ENCODE data around the gene ZKSCAN4.

ZKSCAN4 gene

DNA sequence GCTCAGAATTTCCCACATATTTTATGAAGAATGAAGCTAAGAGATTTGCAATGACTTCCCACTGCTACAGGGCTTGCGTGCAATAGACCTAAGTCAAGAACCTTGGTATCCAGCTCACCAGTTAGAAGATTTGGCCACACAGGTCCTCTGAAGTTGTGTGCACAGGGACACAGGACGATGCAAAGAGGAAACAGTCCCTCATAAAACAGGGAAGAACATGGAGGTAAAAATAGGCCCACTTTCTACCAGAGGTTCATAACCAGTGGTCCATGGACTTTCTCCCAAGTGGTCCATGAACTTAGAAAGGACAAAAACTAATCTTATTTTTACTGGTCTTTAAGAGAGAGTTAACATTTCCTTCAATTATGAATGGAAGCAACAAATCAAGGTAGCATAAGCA lies 1.3 kb downstream of the ZKSCAN4 start:
- no peak overlapping the region for H3K4me3 ChIP-seq (ENCODE audit: low read depth, low read length)

GRCh38 chr6:28248916-28249315 lies 3.2 kb downstream of the ZKSCAN4 start:
- H3K4me3 ChIP-seq (ENCODE audit: low read depth, low read length), result no peak overlapping the region

DNA sequence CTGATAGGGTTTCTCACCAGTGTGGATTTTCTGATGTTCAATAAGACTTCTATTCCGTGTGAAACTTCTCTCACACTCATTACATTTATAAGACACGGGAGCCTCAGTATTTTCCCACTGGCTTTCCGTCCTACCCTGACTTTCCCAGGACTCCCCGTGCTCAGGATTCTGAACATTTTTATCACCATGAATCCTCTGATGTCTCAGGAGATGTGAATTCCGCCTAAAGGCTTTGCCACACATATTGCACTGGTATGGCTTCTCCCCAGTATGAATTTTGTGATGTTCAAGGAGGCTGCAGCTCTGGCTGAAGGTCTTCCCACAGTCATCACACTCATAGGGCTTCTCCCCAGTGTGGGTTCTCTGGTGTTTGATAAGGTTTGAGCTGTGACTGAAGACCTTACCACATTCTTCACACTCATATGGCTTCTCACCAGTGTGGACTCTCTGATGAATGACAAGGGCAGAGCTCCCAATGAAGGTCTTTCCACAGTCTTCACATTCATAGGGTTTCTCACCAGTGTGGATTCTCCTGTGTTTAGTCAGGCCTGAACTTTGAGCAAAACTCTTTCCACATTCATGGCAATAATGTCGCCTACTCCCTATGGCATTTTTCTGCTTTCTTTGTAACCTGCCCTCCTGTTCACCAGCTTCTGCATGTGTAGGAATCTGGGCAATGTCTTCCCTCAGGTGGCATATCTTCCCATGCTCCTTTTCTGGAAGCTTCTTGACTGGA lies 6.7 kb downstream of the ZKSCAN4 start:
- no peak overlapping the region for H3K4me3 ChIP-seq (ENCODE audit: low read depth, low read length)

DNA sequence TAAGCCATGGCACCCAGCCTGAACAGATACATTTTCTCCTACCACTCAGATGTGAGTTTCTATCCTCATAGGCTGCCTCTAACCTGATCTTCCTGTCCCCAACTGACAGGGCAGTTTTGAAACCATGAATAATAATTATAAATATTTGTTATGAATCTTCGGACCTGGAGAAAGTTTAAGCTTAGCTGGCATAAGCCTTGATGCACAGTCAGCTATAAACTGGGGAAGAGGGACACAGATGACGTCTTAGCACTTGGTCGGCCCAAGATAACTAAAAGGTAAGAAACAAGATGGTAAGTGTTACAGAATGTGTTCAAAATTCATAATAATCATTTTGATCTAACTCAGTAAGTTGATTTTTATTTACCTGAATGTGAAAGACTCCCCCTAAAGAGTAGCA lies 8.1 kb downstream of the ZKSCAN4 start:
- H3K4me3 ChIP-seq (ENCODE audit: low read depth, low read length), result no peak overlapping the region

GRCh38 chr6:28240471-28240870 lies 11.6 kb downstream of the ZKSCAN4 start:
- no peak overlapping the region for H3K4me3 ChIP-seq (ENCODE audit: low read depth, low read length)

GRCh38 chr6:28239636-28240035 lies 12.4 kb downstream of the ZKSCAN4 start:
- H3K4me3 ChIP-seq (ENCODE audit: low read depth, low read length), result no peak overlapping the region

GRCh38 chr6:28235912-28236452 lies 16.1 kb downstream of the ZKSCAN4 start:
- no peak overlapping the region for H3K4me3 ChIP-seq (ENCODE audit: low read depth, low read length)

DNA sequence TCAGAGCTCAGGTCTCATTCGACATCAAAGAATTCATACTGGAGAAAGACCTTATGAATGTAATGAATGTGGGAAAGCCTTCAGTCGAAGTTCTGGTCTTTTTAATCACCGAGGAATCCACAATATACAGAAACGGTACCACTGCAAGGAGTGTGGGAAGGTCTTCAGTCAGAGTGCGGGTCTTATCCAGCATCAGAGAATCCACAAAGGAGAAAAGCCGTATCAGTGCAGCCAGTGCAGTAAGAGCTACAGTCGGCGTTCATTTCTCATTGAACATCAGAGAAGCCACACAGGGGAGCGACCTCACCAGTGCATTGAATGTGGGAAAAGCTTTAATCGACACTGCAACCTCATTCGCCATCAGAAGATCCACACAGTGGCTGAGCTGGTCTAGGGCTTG lies 19.3 kb downstream of the ZKSCAN4 start:
- H3K4me3 ChIP-seq (ENCODE audit: low read depth, low read length), result no peak overlapping the region

DNA sequence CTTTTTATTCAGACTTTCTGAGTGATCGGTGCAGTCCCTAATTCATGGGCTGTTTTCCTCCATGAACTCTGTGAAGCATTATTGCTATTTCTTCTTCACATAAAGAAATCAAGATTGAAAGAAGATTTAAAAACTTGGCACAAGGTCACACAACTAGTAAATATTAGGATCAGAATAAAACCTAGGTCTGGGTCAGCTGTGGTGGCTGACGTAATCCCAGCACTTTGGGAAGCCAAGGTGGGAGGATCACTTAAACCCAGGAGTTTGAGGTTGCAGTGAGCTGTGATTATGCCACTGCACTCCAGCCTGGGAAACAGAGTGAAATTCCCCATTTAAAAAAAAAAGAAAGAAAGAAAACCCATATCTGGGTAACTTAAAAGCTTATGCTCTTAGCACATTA lies 25.6 kb downstream of the ZKSCAN4 start:
- H3K4me3 ChIP-seq (ENCODE audit: low read depth, low read length), result no peak overlapping the region

DNA sequence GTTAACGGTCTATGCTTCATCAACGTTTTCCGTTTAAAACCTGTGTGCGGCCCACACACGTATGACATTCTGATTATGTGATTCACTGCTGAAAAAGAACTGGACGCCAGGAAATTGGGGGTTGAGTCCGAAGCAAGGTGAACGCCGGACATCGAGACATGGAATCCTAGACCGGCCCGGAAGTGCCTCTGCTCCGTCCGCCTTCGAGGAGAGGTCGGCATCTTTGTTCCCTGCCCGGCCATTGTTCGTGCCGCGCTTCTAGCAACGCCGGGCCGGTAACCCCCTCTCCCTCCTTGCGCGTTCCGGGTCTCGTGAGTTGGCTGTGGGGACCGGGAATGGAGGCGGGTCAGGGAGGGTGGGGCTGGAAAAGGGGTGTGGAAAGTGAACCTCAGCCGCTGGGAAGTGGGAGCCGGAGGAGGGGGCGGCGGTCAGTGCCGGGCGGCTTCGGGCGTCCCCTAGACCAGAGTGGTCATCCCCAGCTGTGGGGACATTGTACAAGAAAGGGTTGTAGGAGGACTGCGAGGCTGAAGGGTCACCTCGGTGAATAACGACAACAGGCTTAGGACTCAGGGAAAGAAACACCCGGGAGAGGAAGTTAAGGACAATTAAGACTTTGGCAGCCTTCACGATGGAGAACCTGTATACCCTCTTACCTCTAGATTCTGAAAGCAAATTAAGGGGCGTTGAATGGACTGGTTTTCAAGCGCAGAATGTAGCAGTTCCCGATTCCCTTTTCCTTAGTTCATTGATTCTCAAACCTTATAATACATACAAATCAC lies 26.8 kb downstream of the ZKSCAN4 start, which contains the start of gene ZSCAN9:
TSS of gene ZSCAN9 (plus strand) at position 220 of the 779 bp plus-strand sequence. CDS start 1,810 bp downstream, outside the sequence.
- H3K4me3 ChIP-seq (ENCODE audit: low read depth, low read length), result peak within 1 kb of the TSS; percentile 94

DNA sequence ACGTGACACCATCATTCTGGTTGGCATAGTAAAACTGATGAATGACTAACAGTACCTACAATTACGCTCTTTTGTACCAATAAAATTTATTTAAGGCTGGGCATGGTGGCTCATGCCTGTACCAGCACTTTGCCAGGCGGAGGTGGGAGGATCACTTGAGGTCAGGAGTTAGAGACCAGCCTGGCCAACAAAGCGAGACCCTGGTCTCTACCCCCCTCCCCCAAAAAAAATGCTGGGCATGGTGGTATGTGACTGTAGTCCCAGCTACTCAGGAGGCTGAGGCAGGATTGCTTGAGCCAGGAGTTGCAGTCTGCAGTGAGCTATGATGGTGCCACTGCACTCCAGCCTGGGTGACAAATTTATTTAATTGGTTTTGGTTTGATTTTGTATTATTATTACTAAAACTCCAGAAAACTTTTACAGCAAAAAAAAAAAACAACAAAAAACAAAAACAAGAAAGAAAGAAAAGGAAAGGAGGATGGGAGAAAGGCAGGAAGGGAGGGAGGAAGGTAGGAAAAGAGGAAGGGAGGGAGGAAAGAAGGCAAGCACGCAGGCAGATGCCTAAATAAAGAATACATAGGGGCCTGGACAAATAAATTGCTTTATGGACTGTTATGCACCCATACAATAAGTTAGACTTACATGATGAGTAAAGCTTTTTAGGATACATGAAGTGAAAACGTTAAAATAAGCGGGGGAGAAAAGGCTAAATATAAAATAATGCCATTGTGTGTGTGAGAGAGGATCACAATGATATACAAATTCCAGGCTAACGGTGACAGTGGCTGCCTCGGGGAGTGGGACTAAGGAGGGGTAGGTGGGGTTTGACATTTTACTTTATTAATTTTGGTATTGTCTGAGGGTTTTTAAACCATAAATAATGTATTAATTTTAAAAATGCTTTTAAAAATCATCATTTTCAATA lies 27.7 kb downstream of the ZKSCAN4 start:
- H3K4me3 ChIP-seq (ENCODE audit: low read depth, low read length), result peak overlapping the region; percentile 94

DNA sequence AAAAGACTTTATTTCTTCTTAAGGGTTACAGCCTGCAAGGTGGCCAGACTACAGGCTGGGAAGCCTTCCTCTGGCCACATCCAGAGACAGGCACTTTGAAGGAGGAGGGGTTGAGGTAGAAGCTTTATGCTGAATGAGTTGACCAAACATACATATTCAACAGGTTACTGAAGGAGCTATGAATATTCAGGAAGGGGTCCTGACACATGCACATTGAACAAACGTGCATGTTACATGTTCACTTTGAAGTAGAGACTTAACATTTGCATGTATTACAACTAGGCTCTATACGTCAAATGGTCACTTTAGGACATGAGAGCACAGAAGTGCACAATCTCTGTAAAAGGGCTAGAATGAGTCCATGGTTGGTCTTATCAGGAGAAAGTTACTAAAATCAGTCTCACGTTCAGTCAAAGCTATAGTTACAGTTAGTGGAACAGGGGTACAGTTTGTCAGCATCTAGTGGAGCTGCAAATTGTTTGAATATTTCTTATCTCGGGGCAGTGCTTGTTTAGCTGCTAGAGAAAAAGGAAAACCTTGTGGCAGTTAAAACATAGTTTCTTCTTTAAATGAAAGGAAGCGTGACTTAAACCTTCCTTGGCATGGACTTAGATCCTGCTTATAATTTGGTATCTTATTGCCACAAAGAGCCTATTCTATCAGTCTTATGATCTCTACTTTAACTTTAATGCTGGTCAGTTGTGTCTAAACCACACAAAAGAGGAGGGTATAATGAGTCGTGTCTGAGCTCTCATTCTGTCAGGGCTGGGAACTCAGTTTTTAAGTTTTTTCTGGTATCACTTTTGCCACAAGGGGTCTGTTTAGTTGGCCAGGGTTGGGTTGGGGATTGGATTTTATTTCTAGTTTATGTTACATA lies 31.6 kb downstream of the ZKSCAN4 start:
- H3K4me3 ChIP-seq (ENCODE audit: low read depth, low read length), result no peak overlapping the region

DNA sequence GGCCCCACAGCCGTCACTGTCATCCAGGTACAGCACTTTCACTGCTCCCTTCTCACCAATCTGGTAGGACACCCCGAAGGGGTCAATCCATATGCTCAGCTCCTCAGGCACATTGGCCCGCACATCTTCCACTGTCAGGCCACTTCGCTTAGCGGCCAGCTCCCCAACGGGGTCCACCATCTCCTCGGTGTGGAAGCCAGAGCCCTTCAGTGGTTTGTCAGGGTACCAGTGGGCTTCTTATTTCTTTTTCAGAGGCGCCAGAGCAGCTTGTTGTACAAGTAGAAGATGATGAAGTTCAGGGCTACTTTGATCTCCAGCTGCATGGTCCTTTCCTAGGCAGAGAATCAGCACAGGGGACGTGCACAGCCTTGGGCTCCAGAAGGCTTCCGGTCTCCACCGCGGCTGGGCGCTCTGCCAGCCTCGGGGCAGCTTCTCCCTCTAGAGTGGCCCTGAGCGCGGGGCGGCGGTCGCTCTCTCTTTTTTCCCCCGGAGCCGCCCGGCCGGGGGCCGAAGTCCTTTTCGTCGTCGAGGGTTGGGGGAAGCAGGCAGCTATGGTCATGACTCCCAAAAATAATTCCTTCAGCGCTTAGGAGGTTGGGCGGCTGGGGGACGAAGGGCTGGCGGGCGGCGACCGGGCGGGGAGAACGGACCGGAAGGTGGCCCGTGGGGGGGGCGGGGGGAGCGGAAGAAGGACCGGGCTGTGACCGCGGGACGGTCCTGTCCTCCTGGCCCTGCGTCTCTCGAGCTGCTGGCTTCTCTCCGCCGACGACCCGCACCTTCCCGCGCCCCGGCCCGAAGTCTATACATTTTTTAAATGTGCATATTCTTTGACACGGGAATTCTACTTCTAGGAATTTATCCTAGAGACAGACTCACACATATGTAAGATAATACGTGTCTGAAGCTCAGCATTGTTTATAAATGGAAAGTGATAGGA lies 33.5 kb downstream of the ZKSCAN4 start:
- peak overlapping the region; percentile 51 for H3K4me3 ChIP-seq (ENCODE audit: low read depth, low read length)

- H3K4me3 ChIP-seq (ENCODE audit: low read depth, low read length), result peak overlapping the region; percentile 51
These were observed 34.2 kb downstream of the ZKSCAN4 start for GRCh38 chr6:28217890-28218289.

DNA sequence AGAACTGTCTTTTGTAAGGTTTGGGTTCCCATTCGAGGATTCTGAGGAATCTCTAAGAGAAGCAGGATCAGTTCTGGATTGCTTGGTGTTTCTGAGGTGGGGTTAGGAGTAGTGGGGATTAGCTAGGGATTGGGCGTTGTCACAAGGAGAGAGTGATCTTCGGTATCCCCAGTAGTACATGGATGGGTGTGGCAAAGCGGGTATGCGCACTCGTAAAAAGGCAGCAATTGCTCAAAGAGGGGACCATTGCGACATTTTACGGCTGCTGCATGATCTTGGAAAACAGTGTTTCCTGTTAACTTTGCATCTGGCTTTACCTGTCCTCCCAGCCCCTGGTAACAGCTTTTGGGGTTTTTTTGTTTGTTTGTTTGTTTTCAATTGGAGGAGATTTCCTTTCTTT lies 36.6 kb downstream of the ZKSCAN4 start:
- H3K4me3 ChIP-seq (ENCODE audit: low read depth, low read length), result peak overlapping the region; percentile 17

GRCh38 chr6:28213213-28213523 lies 38.9 kb downstream of the ZKSCAN4 start:
- no peak overlapping the region for H3K4me3 ChIP-seq (ENCODE audit: low read depth, low read length)

GRCh38 chr6:28212510-28213212 lies 39.4 kb downstream of the ZKSCAN4 start:
- H3K4me3 ChIP-seq (ENCODE audit: low read depth, low read length), result peak overlapping the region; percentile 60

- H3K4me3 ChIP-seq (ENCODE audit: low read depth, low read length), result peak overlapping the region; percentile 60
These were observed 40.1 kb downstream of the ZKSCAN4 start for GRCh38 chr6:28211840-28212509.
